Effector memory CD4-positive, alpha-beta T cell (primary cell): ENCODE results near the gene LMBR1.
"Not testable (repeated sequence)": the region's sequence is repeated elsewhere in the genome, so short reads cannot be mapped to it uniquely, and the experiment has no call there.

Experiments used
- DNase-seq, 3 donors: peaks; one replicate each; pipeline ENCODE4 v3.0.0-alpha.2; 2020
- H3K27ac ChIP-seq: 2 replicates; pipeline ENCODE4 v1.7.0; 2013; ENCODE audit warnings: mild to moderate bottlenecking, low read length, moderate library complexity; ENCODE audit not compliant: insufficient read depth, poor library complexity, severe bottlenecking
- H3K27me3 ChIP-seq: replicated peaks from 2 replicates; pipeline ENCODE4 v1.7.0; 2013; ENCODE audit warnings: mild to moderate bottlenecking, low read length; ENCODE audit not compliant: insufficient read depth, control insufficient read depth, poor library complexity, severe bottlenecking
- H3K36me3 ChIP-seq: 2 replicates; pipeline ENCODE4 v1.7.0; 2013; ENCODE audit warnings: mild to moderate bottlenecking, low read length, moderate library complexity; ENCODE audit not compliant: control insufficient read depth, insufficient read depth
- H3K4me1 ChIP-seq: 2 replicates; pipeline ENCODE4 v1.7.0; 2013; ENCODE audit warnings: low read length, mild to moderate bottlenecking; ENCODE audit not compliant: control insufficient read depth, insufficient read depth, poor library complexity, severe bottlenecking
- H3K4me3 ChIP-seq: 2 replicates; pipeline ENCODE4 v1.7.0; 2013; ENCODE audit warnings: low read length, low read depth, mild to moderate bottlenecking; ENCODE audit not compliant: insufficient read depth, poor library complexity, severe bottlenecking
- H3K9me3 ChIP-seq: 2 replicates; pipeline ENCODE4 v1.7.0; 2013; ENCODE audit warnings: mild to moderate bottlenecking, low read length, moderate library complexity; ENCODE audit not compliant: control insufficient read depth

LMBR1 gene

GRCh38 chr7:156725073-156725472 is 167.9 kb downstream of the LMBR1 start:
- no peaks in the 10 kb centered on the region for H3K9me3 ChIP-seq
- no peak for DNase-seq
- H3K27me3 ChIP-seq, result no peaks in the 10 kb centered on the region
- no peak overlapping the region for H3K4me3 ChIP-seq
- no peaks in the 10 kb centered on the region for H3K36me3 ChIP-seq
- no peak overlapping the region for H3K27ac ChIP-seq
- H3K4me1 ChIP-seq, result no peaks in the 10 kb centered on the region

DNA sequence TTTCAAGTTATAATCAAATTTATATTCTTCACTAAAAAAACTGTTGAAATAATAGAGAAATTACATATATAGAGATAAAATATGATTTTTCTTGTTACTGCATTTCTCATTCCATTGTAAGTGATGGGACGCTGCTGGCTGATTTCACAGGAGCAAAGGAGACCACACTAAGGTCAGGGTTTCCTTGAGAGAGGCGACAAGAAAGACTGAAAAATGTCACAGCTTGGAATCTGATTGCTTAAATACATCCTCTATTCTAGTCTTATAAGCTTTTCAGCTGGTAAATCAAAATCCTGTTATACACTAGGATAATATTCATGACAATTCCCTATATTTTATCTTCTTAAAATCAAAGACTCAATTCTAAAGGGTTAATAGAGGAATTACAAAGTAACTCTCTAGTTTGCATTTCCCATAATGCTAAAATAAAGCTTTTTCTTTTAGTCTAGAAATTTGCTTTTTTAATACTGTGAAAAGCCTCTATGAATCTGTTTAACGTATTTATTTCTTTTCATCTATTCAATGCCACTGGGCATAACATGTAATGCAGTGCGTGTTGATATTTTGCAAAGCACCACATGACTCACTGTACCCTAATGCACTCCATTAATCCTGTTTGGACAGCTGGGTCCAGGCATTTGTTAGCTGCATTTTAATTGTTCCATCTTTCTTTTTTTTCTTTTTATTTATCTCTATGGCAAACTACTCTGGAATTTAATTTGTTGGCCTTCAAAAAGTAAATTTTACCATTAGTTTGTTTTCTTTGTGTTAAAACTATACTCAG is 170.7 kb downstream of the LMBR1 start:
- DNase-seq, result no peak
- Histone ChIP-seq H3K27ac (no peak overlapping the region), H3K4me1 (no peaks in the 10 kb centered on the region), H3K27me3 (no peaks in the 10 kb centered on the region), H3K4me3 (no peak overlapping the region), H3K9me3 (no peaks in the 10 kb centered on the region), H3K36me3 (no peaks in the 10 kb centered on the region)

- Histone ChIP-seq H3K36me3 (peaks cover 7% of the 10 kb centered on the region), H3K27ac (no peak overlapping the region), H3K9me3 (no peaks in the 10 kb centered on the region), H3K27me3 (no peaks in the 10 kb centered on the region), H3K4me1 (no peaks in the 10 kb centered on the region), H3K4me3 (no peak overlapping the region)
- no peak for DNase-seq
These were observed 189.1 kb downstream of the LMBR1 start for GRCh38 chr7:156703773-156704482.

GRCh38 chr7:156703209-156703608 is 189.8 kb downstream of the LMBR1 start:
- H3K4me3 ChIP-seq, result no peak overlapping the region
- DNase-seq, result no peak
- H3K27me3 ChIP-seq, result no peaks in the 10 kb centered on the region
- no peaks in the 10 kb centered on the region for H3K9me3 ChIP-seq
- H3K27ac ChIP-seq, result no peak overlapping the region
- no peaks in the 10 kb centered on the region for H3K4me1 ChIP-seq
- peaks cover 6% of the 10 kb centered on the region for H3K36me3 ChIP-seq

DNA sequence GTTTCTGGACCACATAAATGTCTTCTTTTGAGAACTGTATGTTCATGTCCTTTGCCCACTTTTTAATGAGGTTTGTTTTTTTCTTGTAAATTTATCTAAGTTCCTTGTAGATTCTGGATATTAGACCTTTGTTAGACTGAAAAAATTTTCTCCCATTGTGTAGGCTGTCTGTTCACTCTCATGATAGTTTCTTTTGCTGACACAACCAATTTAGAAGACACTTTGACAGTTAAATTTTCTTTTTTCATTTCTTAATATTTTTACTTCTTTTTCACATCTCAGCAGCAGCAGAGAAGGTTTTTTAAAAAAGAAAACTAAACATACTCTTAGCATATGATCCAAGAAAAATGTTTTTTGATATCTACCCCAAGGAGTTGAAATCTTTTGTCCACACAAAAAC is 190.6 kb downstream of the LMBR1 start:
- H3K36me3 ChIP-seq, result peaks cover 6% of the 10 kb centered on the region
- H3K4me1 ChIP-seq, result no peaks in the 10 kb centered on the region
- no peaks in the 10 kb centered on the region for H3K9me3 ChIP-seq
- H3K27ac ChIP-seq, result no peak overlapping the region
- H3K4me3 ChIP-seq, result no peak overlapping the region
- no peak for DNase-seq
- H3K27me3 ChIP-seq, result no peaks in the 10 kb centered on the region

DNA sequence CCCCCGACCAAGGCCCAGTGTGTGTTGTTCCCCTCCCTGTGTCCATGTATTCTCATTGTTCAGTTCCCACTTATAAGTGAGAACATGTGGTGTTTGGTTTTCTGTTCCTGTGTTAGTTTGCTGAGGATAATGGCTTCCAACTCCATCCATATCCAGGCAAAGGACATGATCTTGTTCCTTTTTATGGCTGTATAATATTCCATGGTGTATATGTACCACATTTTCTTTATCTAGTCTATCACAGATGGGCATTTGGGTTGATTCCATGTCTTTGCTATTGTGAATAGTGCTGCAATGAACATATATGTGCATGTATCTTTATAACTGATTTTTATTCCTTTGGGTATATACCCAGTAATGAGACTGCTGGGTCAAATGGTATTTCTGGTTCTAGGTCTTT is 191.2 kb downstream of the LMBR1 start:
- H3K27ac ChIP-seq, H3K27me3 ChIP-seq, H3K36me3 ChIP-seq, H3K4me3 ChIP-seq, H3K4me1 ChIP-seq, H3K9me3 ChIP-seq, DNase-seq: not testable (repeated sequence)

DNA sequence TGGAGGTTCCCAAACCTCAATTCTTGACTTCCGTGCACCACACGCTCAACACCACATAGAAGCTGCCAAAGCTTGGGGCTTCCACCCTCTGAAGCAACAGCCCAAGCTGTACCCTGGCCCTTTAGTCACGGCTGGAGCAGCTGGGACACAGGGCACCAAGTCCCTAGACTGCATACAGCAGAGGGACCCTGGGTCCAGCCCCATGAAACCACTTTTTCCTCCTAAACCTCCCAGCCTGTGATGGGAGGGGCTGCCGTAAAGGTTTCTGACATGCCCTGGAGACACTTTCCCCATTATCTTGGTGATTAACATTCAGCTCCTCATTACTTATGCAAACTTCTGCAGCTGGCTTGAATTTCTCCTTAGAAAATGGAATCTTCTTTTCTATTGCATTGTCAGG is 194.5 kb downstream of the LMBR1 start:
- not testable (repeated sequence) for H3K27me3 ChIP-seq, H3K27ac ChIP-seq, H3K36me3 ChIP-seq, H3K4me1 ChIP-seq, DNase-seq, H3K9me3 ChIP-seq, H3K4me3 ChIP-seq

GRCh38 chr7:156697283-156697682 is 195.7 kb downstream of the LMBR1 start:
- not testable (repeated sequence) for DNase-seq, H3K36me3 ChIP-seq, H3K27ac ChIP-seq, H3K27me3 ChIP-seq, H3K4me1 ChIP-seq, H3K9me3 ChIP-seq, H3K4me3 ChIP-seq

- Histone ChIP-seq H3K27ac (no peak overlapping the region), H3K4me1 (no peaks in the 10 kb centered on the region), H3K27me3 (no peaks in the 10 kb centered on the region), H3K9me3 (no peaks in the 10 kb centered on the region), H3K4me3 (no peak overlapping the region), H3K36me3 (no peaks in the 10 kb centered on the region)
- no peak for DNase-seq
These were observed 199.4 kb downstream of the LMBR1 start for GRCh38 chr7:156693627-156694026.

DNA sequence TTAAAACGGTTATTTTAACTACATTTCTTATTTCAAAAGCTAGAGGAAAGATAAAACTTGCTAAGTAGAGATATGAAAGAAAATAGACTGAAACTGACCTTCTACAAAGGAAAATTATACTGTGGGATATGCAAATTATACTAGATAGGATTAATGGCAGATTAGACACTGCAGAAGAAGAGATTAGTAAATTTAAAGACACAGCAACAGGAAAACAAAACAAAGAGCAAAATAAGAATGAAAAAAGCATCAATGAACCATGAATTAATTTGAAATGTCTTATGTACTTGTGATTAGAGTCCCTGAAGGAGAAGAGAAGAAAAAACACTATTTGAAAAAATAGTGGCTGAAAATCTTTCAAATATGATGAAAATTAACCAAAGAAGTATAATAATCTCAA is 200.1 kb downstream of the LMBR1 start:
- H3K27ac ChIP-seq, result no peak overlapping the region
- no peak overlapping the region for H3K4me3 ChIP-seq
- no peaks in the 10 kb centered on the region for H3K36me3 ChIP-seq
- no peaks in the 10 kb centered on the region for H3K27me3 ChIP-seq
- DNase-seq, result no peak
- no peaks in the 10 kb centered on the region for H3K4me1 ChIP-seq
- H3K9me3 ChIP-seq, result no peaks in the 10 kb centered on the region
